Activated CD8-positive, alpha-beta T cell treated with anti-CD3 and anti-CD28 coated beads for 36 hours (primary cell): ENCODE measurements around the gene CREG2. TPM values are rescaled to one million over a fixed set of nuclear protein-coding genes. Genes with fewer than 3 reads are reported as not detected.

ENCODE experiments used
- ATAC-seq: fragments of 200-7000 bp; cut with Tn5 transposase; one replicate; pipeline ENCODE4 v1.10.0; 2021; ENCODE audit warnings: mild to moderate bottlenecking, moderate library complexity
- CTCF ChIA-PET: fragments of 350-600 bp; sonication (Branson Sonifier 250); formaldehyde crosslinking; loops from one replicate; lab custom pipeline; 2021; ENCODE audit warnings: antibody characterized with exemption; lab: Charles Lee
- POLR2A ChIA-PET: fragments of 350-600 bp; sonication (Branson Sonifier 250); formaldehyde crosslinking; loops from one replicate; lab custom pipeline; 2021; ENCODE audit warnings: antibody characterized with exemption; lab: Charles Lee
- DNase-seq: peaks from one replicate; pipeline ENCODE4 v3.0.0-alpha.2; 2020
- H3K27ac Mint-ChIP-seq: one replicate; pipeline ENCODE4 v1.8.0; 2021; ENCODE audit warnings: mild to moderate bottlenecking, mixed read lengths
- H3K27me3 Mint-ChIP-seq: one replicate; pipeline ENCODE4 v1.8.0; 2021; ENCODE audit warnings: mixed read lengths
- H3K36me3 Mint-ChIP-seq: one replicate; pipeline ENCODE4 v1.8.0; 2021; ENCODE audit warnings: low read depth, mixed read lengths
- H3K4me1 Mint-ChIP-seq: one replicate; pipeline ENCODE4 v1.8.0; 2021; ENCODE audit warnings: low read depth, mixed read lengths
- H3K4me3 Mint-ChIP-seq: one replicate; pipeline ENCODE4 v1.8.0; 2021; ENCODE audit warnings: mild to moderate bottlenecking, moderate library complexity, mixed read lengths
- H3K9me3 Mint-ChIP-seq: one replicate; pipeline ENCODE4 v1.8.0; 2021; ENCODE audit warnings: mixed read lengths
- intact Hi-C: fragments of 100-400 bp; cut with micrococcal nuclease; formaldehyde crosslinking; loops from one replicate; pipeline ENCODE4 v1.10.0; 2022
- total RNA-seq, 2 experiments: library from RNA; stranded (reverse); gene quantifications; one replicate each; pipeline ENCODE4 v1.2.3, GENCODE V29; 2021
- TF ChIP-seq, protein P1 (sequence below): fragments of 200-600 bp; IDR thresholded peaks from one replicate; pipeline ENCODE4 v1.8.0; 2022; ENCODE audit warnings: antibody characterized with exemption, mild to moderate bottlenecking

Gene CREG2
- total RNA-seq, 2 experiments from 2014 or later: not detected

DNA sequence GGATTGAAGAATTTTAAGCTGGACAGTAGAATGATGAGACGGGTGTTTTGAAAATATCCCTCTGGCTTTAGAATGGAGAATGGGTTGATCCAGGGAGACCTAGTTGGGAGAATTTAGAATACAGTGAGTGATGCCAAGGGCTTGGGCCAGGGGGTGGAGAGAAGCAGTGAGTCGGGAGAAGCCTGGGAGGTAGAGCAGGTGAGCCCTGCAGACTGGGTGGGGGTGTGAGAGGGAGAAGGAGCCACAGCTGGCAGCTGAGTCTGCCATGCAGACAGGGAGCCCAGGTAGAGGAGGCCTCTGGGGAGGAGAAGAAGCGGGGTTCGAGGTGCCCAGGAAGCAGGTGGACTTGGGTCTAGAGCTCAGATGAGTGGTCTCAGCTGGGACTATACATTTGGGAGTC is 18.2 kb downstream of the CREG2 start:
- Mint-ChIP-seq H3K27me3 (no peaks in the 10 kb centered on the region), H3K27ac (no peak overlapping the region), H3K4me1 (no peaks in the 10 kb centered on the region), H3K4me3 (no peak overlapping the region), H3K36me3 (no peaks in the 10 kb centered on the region), H3K9me3 (peaks cover 5% of the 10 kb centered on the region)
- intact Hi-C loops: no loop called here
- DNase-seq (no peak), ATAC-seq (no peak)
- TF ChIP-seq, protein P1, sequence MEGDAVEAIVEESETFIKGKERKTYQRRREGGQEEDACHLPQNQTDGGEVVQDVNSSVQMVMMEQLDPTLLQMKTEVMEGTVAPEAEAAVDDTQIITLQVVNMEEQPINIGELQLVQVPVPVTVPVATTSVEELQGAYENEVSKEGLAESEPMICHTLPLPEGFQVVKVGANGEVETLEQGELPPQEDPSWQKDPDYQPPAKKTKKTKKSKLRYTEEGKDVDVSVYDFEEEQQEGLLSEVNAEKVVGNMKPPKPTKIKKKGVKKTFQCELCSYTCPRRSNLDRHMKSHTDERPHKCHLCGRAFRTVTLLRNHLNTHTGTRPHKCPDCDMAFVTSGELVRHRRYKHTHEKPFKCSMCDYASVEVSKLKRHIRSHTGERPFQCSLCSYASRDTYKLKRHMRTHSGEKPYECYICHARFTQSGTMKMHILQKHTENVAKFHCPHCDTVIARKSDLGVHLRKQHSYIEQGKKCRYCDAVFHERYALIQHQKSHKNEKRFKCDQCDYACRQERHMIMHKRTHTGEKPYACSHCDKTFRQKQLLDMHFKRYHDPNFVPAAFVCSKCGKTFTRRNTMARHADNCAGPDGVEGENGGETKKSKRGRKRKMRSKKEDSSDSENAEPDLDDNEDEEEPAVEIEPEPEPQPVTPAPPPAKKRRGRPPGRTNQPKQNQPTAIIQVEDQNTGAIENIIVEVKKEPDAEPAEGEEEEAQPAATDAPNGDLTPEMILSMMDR: no peak
- ChIA-PET CTCF (interaction anchor here (1.1 to 1.7 kb wide), 2 partner anchors 18 to 28 kb away, joined by 3 to 7 read pairs; partner anchors contain the start of gene CREG2), POLR2A (no interaction called here)

DNA sequence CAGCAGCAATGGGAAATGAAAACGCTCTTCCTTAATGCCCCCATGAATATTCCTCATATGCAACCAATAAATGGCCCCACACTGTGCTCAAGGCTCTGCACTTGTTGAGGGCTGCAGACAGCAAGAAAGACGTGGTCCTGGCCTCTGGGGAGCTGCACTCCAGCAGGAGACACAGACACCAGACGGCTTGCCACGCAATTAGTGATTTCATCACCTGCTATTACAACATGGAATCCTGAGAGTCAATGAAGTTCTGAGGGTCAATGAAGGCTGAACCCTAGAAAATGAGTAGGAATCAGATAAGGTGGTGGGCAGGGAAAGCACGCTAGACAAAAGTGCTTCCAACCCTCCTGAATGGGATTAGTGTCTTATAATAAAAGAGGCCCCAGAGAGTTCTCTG is 18.9 kb downstream of the CREG2 start:
- CTCF ChIA-PET: interaction anchor here (1.1 kb wide), 1 partner anchor 27 kb away, joined by 3 read pairs; no protein-coding TSS in a partner anchor

DNA sequence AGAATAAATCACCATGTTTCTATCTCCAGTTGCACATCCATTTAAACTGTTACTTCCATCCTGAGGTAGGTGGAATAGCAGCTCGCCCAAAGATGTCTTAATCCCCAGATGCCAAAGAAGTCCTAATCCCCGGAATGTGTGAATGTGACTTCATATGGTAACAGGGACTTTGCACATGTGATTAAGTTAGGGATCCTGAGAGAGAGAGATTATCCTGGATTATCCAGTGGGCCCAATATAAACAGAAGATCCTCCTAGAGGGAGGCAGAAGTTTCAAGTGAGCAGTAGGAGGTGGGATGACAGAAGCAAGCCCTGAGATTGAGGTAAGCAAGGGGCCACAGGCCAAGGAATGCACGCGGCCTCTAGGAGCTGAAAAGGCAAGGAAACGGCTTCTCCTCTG is 19.8 kb downstream of the CREG2 start:
- Mint-ChIP-seq H3K27ac (no peak overlapping the region), H3K36me3 (no peaks in the 10 kb centered on the region), H3K27me3 (no peaks in the 10 kb centered on the region), H3K4me1 (peaks cover under 1% of the 10 kb centered on the region), H3K4me3 (no peak overlapping the region), H3K9me3 (no peaks in the 10 kb centered on the region)
- DNase-seq (no peak), ATAC-seq (no peak)
- TF ChIP-seq, protein P1: no peak
- CTCF ChIA-PET: no interaction called here
- intact Hi-C loops: no loop called here
- POLR2A ChIA-PET: no interaction called here

More for the DNA sequence above, 18.9 kb downstream of the CREG2 start:
- Mint-ChIP-seq H3K27me3 (no peaks in the 10 kb centered on the region), H3K4me3 (no peak overlapping the region), H3K27ac (no peak overlapping the region), H3K9me3 (peaks cover 5% of the 10 kb centered on the region), H3K36me3 (no peaks in the 10 kb centered on the region), H3K4me1 (no peaks in the 10 kb centered on the region)
- intact Hi-C loops: no loop called here
- no peak for ATAC-seq
- POLR2A ChIA-PET: no interaction called here
- no peak for DNase-seq
- TF ChIP-seq, protein P1: no peak

DNA sequence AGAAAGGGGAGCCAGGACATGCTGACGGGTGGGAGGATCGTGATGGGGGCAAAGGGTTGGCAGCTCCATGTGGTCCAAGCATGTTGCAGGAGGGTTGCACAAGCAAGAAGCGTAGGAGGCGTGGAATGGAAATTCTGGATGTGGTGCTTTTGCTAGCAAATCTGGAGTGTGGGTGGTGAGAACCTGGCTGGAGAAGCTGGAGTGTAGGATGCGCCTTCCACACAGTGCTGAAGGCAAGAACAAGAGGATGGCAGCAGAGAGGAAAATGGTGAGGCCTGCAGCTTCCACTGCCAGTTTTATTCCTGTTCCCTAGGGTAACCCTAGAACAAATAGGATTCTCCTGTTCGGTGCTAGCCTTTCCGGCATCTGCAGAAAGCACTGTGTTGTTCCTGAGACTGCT is 22.4 kb downstream of the CREG2 start:
- peaks cover 15% of the 10 kb centered on the region for H3K4me1 Mint-ChIP-seq
- no peaks in the 10 kb centered on the region for H3K9me3 Mint-ChIP-seq
- no peak overlapping the region for H3K27ac Mint-ChIP-seq
- ATAC-seq: no peak
- ChIA-PET POLR2A (no interaction called here), CTCF (no interaction called here)
- intact Hi-C loops: no loop called here
- no peaks in the 10 kb centered on the region for H3K27me3 Mint-ChIP-seq
- DNase-seq: no peak
- TF ChIP-seq, protein P1: no peak
- H3K4me3 Mint-ChIP-seq: no peak overlapping the region
- H3K36me3 Mint-ChIP-seq: no peaks in the 10 kb centered on the region

DNA sequence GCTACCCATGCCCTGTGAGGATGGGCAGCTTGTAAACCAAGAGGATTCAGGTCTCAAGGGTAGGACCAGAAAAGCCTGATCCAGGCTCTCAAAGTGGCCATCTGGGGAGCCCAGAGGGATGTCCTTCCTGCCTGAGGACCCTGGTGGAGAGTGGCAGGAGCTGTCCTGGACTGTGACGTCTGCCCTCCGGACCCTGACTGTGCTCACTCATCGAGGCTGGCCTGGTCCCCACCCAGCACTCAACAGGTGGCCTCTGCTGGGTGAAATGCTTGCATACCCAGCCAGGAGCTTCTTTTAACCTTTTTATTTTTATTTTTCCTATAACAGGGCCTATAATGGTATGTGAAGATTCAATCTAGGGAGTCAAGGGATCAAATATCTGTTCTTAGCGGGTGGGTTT is 24.5 kb downstream of the CREG2 start:
- Mint-ChIP-seq H3K4me1 (peaks cover 15% of the 10 kb centered on the region), H3K4me3 (no peak overlapping the region), H3K36me3 (no peaks in the 10 kb centered on the region), H3K27me3 (no peaks in the 10 kb centered on the region), H3K27ac (no peak overlapping the region), H3K9me3 (no peaks in the 10 kb centered on the region)
- POLR2A ChIA-PET: interaction anchor here (0.8 to 1.7 kb wide), 2 partner anchors 24 to 89 kb away, joined by 4 to 6 read pairs; partner anchors contain the start of gene CREG2
- TF ChIP-seq, protein P1: no peak
- intact Hi-C loops: no loop called here
- CTCF ChIA-PET: interaction anchor here (0.9 to 4.3 kb wide), 5 partner anchors 10 to 26 kb away, joined by 3 to 21 read pairs (median 8); partner anchors contain the start of gene CREG2
- no peak for DNase-seq
- ATAC-seq: no peak
